ENCODE results near the gene SFTPD.

- TF ChIP-seq YY1 (IDR thresholded peaks at IDR 0.05; ENCODE audit: insufficient read depth, insufficient read length) (no peak), ZNF274 (IDR thresholded peaks at IDR 0.05; ENCODE audit: low read depth, low read length) (no peak)
Observed at GRCh38 chr10:79910344-79910743, 38.6 kb downstream of the SFTPD start.
